K562 (cell line): Measurements from ENCODE around the gene TEP1. TPM values are rescaled to one million over a fixed set of nuclear protein-coding genes. Genes with fewer than 3 reads are reported as not detected.
A peak's percentile ranks its signal among the peaks of the same experiment; 100 is the strongest.

Experiments
- BCOR ChIP-seq: fragments of 450-650 bp; IDR thresholded peaks from 2 replicates; pipeline ENCODE4 v1.6.1; 2016
- ELF1 ChIP-seq: fragments of 200-800 bp; sonication (Bioruptor generic); IDR thresholded peaks from 2 replicates; pipeline ENCODE4 v1.6.1; 2016; ENCODE audit warnings: missing genetic modification characterization, missing compliant biosample characterization
- EZH2 ChIP-seq: IDR thresholded peaks from 2 replicates; pipeline ENCODE4 v1.6.1; 2012; ENCODE audit warnings: low read depth, mild to moderate bottlenecking, inconsistent platforms, low read length, borderline replicate concordance
- HES1 ChIP-seq: fragments of 450-650 bp; IDR thresholded peaks from 2 replicates; pipeline ENCODE4 v1.6.1; 2016; ENCODE audit warnings: low read depth, mild to moderate bottlenecking, moderate library complexity
- KHSRP ChIP-seq: fragments of 450-650 bp; IDR thresholded peaks from 2 replicates; pipeline ENCODE4 v1.6.1; 2017
- LARP7 ChIP-seq: fragments of 450-650 bp; IDR thresholded peaks from 2 replicates; pipeline ENCODE4 v1.6.1; 2016
- MEF2A ChIP-seq: IDR thresholded peaks from 2 replicates; pipeline ENCODE4 v1.6.1; 2011; ENCODE audit warnings: low read depth, mild to moderate bottlenecking, low read length, moderate library complexity; ENCODE audit not compliant: control insufficient read depth
- RBM34 ChIP-seq: fragments of 200-400 bp; formaldehyde crosslinking; IDR thresholded peaks from 2 replicates; pipeline ENCODE4 v1.6.1; 2018; ENCODE audit warnings: low read length, borderline replicate concordance; ENCODE audit not compliant: insufficient read depth
- REST ChIP-seq, 2 experiments: fragments of 450-650 bp; formaldehyde crosslinking in 1 of 2; IDR thresholded peaks; 2 replicates each; pipeline versions ENCODE4 v1.4.0 to v1.6.1; 2014 to 2020; ENCODE audit warnings: mild to moderate bottlenecking in 2 of 2, borderline replicate concordance in 1 of 2, low read depth in 1 of 2
- RUNX1 ChIP-seq: sonication (generic); IDR thresholded peaks from 2 replicates; pipeline ENCODE4 v1.6.1; 2016; ENCODE audit warnings: antibody characterized with exemption, low read depth
- ZBTB1 ChIP-seq: sonication (generic); formaldehyde crosslinking; IDR thresholded peaks from 2 replicates; pipeline ENCODE4 v1.8.1; 2023; ENCODE audit warnings: missing genetic modification reagents, low read depth, mild to moderate bottlenecking, borderline replicate concordance
- polyA plus RNA-seq, 8 experiments: library from polyadenylated mRNA; depleted of rRNA in 4 of 8; stranded (reverse) in 5 of 8; unstranded in 3 of 8; fragments of >200 nt; fragmentation: Nextera tagmentation in 2 of 8; fragmentation: Illumina TruSeq in 1 of 8; extraction: Ambion mirVana in 2 of 8; extraction: Trizol in 1 of 8; gene quantifications; 2 replicates each; pipeline versions ENCODE4 v1.2.1 to v1.2.3, GENCODE V29; 2011 to 2014; ENCODE audit warnings: inconsistent platforms in 1 of 8, missing spikeins in 1 of 8
- total RNA-seq, 7 experiments: library from RNA; depleted of rRNA in 6 of 7; stranded (reverse); fragments of >200 nt in 6 of 7; fragmentation: Illumina TruSeq in 2 of 7; extraction: Trizol in 2 of 7; gene quantifications; 2 replicates each; pipeline versions ENCODE4 v1.2.1 to v1.2.3, GENCODE V29; 2011 to 2021; ENCODE audit warnings: low replicate concordance in 1 of 7
- TF ChIP-seq, protein P1 (sequence below): fragments of 250-450 bp; sonication (Bioruptor Pico); IDR thresholded peaks from 2 replicates; pipeline ENCODE4 v1.6.1; 2021; ENCODE audit warnings: mild to moderate bottlenecking
- TF ChIP-seq, protein P2 (sequence below): IDR thresholded peaks from 2 replicates; pipeline ENCODE4 v1.6.1; 2011; ENCODE audit warnings: borderline replicate concordance, low read depth, mild to moderate bottlenecking, moderate library complexity, low read length; ENCODE audit not compliant: insufficient read depth, poor library complexity, severe bottlenecking
- TF ChIP-seq, protein P3 (sequence below): sonication (generic); formaldehyde crosslinking; IDR thresholded peaks from 2 replicates; pipeline ENCODE4 v1.5.0; 2020; ENCODE audit warnings: missing genetic modification reagents

TEP1 gene
- total and polyA plus RNA-seq, 9 of the 15 experiments (the other 6 are each of a cell fraction or from before 2014, with no cell fraction given): 1.0 to 12.2 (median 7.1) TPM

- TF ChIP-seq, protein P1, sequence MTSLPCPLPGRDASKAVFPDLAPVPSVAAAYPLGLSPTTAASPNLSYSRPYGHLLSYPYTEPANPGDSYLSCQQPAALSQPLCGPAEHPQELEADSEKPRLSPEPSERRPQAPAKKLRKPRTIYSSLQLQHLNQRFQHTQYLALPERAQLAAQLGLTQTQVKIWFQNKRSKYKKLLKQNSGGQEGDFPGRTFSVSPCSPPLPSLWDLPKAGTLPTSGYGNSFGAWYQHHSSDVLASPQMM: no peak
- peak; percentile 80 for TF ChIP-seq ELF1
- TF ChIP-seq, protein P2, sequence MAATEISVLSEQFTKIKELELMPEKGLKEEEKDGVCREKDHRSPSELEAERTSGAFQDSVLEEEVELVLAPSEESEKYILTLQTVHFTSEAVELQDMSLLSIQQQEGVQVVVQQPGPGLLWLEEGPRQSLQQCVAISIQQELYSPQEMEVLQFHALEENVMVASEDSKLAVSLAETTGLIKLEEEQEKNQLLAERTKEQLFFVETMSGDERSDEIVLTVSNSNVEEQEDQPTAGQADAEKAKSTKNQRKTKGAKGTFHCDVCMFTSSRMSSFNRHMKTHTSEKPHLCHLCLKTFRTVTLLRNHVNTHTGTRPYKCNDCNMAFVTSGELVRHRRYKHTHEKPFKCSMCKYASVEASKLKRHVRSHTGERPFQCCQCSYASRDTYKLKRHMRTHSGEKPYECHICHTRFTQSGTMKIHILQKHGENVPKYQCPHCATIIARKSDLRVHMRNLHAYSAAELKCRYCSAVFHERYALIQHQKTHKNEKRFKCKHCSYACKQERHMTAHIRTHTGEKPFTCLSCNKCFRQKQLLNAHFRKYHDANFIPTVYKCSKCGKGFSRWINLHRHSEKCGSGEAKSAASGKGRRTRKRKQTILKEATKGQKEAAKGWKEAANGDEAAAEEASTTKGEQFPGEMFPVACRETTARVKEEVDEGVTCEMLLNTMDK: no peak
- 0 out of 2 replicates have a peak, but pooled peaks have one; percentile 18 for TF ChIP-seq MEF2A
- TF ChIP-seq RUNX1: no peak
- TF ChIP-seq EZH2: no peak
- peak; percentile 60; the same call in 1 of the 2 replicates for TF ChIP-seq LARP7
- TF ChIP-seq REST (IDR thresholded peaks at IDR 0.05; ENCODE audit: borderline replicate concordance): no peak
- TF ChIP-seq REST (CRISPR knock-in tag; IDR thresholded peaks at IDR 0.05; ENCODE audit: low read depth): no peak
- TF ChIP-seq, protein P3, sequence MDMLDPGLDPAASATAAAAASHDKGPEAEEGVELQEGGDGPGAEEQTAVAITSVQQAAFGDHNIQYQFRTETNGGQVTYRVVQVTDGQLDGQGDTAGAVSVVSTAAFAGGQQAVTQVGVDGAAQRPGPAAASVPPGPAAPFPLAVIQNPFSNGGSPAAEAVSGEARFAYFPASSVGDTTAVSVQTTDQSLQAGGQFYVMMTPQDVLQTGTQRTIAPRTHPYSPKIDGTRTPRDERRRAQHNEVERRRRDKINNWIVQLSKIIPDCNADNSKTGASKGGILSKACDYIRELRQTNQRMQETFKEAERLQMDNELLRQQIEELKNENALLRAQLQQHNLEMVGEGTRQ (CRISPR knock-in tag): no peak
- no peak for TF ChIP-seq ZBTB1 (CRISPR knock-in tag)
- no peak for TF ChIP-seq HES1
- no peak for TF ChIP-seq RBM34
- TF ChIP-seq KHSRP: no peak
- no peak for TF ChIP-seq BCOR
Observed at GRCh38 chr14:20332788-20333493, 80.4 kb downstream of the TEP1 start, which contains the start of gene CCNB1IP1 (continued).
